ENCODE data around the gene BLMH.
"Not testable (repeated sequence)": the region's sequence is repeated elsewhere in the genome, so short reads cannot be mapped to it uniquely, and the experiment has no call there.

Gene BLMH

DNA sequence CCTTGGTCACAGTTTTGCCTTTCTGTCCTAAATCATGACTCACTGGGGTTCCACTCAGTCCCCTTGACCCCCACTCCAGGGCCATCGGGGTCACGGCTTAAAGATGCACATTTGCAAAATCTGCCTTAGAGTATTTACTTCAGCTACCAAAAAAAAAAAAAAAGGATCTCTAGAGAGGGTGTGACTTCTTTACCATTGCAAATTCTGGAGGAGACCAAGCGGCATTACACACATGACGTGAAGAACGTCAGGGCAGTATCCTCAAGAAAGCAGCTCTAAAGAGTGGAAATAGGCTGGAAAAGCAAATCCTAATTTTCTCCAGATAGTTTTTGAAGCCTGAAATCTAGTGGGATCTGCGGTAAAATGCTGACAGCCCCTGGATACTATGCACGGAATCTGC is 81.8 kb downstream of the BLMH start:
- no peak for DNase-seq (ENCODE audit: low read depth in 4 of 4, low spot score in 1 of 4)

DNA sequence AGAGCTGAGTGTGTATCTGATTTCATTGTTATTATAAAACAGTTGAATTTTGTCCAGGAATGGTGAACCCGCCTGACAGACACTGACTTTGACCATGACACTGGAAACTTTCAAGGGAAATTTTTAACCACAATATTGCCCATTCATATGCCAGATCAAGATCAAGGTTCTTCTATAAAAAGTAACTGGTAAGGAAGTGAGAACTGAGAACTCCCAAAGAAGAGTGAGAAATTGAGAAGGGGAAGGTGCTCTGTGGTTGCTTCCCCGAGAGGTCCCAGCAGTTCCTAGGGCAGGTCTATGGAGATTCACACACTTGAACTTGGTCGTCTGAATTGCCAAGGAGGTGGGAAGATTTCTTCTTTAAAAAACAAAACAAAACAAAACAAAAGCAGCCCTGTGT is 83.5 kb downstream of the BLMH start:
- no peak for DNase-seq (ENCODE audit: low read depth in 4 of 4, low spot score in 1 of 4)

DNA sequence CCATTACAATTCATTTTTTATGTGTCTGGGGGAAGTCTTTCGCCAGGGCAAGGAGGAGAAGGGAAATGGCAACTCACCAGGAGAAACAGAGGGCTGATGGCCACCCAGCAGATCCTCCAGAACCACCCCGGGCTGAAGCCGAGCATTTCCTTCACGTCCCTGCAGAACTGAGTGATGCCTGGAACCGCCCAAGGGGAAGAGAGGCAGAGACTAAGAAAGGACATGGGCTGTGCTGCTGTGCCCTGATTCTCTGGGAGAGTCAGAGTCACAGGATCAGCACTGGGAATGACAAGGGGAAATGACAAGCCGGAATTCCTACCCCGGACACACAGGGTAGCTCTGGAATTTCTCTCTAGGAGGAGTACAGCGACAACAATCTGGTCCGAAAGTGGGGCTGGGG is 84.1 kb downstream of the BLMH start:
- no peak for DNase-seq (ENCODE audit: low read depth in 4 of 4, low spot score in 1 of 4)

DNA sequence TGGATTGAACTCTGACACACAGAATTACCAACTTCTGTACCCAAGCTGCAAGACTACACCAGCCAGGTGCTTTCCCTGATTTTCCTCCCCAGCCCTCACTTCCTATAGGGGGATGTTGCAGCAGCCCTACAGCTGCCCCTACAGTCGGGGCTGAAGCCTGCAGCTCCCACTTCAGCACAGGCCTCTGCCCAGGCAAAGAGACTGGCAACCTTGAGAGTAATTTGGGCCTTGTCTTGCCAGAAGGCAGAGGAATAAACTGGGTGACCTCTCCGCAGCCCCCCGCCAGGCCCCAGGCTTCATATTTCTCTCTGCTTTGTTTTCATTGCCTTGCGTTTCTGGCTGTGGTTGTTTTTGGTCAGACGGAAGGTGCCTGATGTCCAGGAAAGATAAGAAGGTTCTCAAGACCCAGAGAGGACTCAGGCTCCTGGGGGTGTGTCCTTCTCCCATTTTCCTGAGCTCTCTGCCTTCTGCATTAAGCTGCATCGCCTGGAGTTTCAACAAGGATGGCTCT is 88.2 kb downstream of the BLMH start:
- DNase-seq (ENCODE audit: low read depth in 4 of 4, low spot score in 1 of 4) = no peak

DNA sequence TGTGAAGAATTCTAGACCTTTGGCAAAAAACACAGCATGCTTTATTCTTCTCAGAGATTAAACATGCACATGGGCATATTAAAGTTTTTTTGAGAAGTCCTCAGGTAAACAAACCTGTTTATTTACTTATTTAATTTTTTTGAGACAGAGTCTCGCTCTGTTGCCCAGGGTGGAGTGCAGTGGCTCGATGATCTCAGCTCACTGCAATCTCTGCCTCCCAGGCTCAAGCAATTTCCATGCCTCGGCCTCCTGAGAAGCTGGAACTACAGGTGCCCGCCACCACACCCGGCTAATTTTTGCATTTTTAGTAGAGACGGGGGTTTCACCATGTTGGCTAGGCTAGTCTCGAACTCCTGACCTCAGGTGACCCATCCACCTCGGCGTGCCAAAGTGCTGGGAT is 91.1 kb downstream of the BLMH start:
- DNase-seq (ENCODE audit: low read depth in 4 of 4, low spot score in 1 of 4) = not testable (repeated sequence)

DNA sequence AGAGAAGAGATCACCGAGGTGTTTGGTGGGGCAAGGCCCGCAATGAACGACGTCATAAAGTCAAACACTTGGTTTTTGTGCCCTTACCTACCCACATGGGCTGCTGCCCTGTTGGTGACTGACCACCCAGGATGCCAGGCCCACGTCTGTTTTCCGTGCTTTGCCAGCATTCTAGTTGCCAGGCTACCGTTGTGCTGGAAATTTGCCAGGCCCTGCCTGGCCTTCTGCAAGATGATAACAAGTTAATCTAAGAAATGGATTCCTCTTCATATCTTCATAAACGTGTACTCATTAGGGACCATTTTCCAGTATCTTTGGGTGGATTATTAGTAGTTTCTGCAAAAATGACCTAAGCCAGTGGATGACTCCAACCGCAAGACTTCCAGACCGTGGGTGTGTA is 91.6 kb downstream of the BLMH start:
- DNase-seq (ENCODE audit: low read depth in 4 of 4, low spot score in 1 of 4) = no peak

DNA sequence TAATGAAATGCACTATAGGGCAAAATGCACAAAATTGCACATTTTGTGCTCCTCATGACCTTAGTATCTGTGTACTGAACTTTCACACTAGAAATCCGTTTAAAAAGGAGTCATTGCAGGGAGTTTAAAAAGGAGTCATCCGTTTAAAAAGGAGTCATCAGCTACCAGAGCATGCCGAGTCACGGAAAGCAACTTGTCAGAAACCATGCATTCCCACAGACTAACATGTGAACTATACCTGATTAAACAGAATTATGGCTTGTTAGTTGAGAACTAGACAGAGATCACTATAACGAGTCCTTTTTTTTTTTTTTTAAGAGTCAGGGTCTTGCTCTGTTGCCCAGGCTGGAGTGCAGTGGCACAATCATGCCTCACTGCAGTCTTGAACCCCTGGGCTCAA is 92.1 kb downstream of the BLMH start:
- DNase-seq (ENCODE audit: low read depth in 4 of 4, low spot score in 1 of 4) = no peak
